CD4-positive, alpha-beta T cell treated with Interferon gamma for 1 hour (primary cell): ENCODE results near the gene RNF145.
"Not testable (repeated sequence)": the region's sequence is repeated elsewhere in the genome, so short reads cannot be mapped to it uniquely, and the experiment has no call there.

Source experiments
- DNase-seq: peaks from one replicate; pipeline ENCODE4 v3.0.0-alpha.2; 2020

Gene RNF145

DNA sequence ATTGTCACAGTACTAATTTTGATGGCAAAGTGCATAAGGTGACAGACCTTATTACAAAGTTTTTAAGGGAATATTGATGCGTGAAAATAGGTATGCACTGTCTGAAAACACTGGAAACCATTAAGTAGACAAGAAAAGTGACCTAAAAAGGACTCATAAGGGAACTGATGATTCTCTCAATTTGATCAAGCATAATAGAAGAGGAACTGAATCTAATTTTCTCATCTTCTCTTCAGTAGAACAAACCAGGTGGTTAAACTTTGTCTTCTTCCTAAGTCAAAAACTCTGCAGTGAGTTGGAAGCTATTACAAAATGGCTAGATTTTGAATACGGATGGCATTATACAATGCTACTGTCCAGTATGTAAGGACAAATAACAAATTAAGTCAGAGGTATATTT is 53.4 kb downstream of the RNF145 start:
- no peak for DNase-seq

DNA sequence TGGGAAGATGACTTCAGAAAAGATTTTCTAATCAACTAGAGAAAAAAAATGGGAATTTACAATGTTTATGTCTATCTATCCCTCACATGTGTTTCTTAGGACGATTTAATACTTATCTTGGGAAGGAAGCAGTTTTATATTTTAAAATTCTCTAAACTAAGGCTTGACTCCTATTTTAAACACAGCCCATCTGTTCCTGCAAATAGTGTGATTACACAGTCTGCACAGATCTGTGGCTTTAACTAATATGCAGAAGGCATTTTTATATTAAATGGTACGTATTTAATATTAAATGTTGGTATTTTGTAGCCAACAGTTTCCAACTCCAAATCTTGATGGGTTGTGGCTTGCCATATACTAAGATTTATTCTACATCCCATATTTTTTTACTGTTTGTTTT is 56.5 kb downstream of the RNF145 start:
- no peak for DNase-seq

- no peak for DNase-seq
Measured at GRCh38 chr5:159149085-159149484, 60.3 kb downstream of the RNF145 start.

GRCh38 chr5:159147976-159148375 is 61.4 kb downstream of the RNF145 start:
- DNase-seq, result no peak

DNA sequence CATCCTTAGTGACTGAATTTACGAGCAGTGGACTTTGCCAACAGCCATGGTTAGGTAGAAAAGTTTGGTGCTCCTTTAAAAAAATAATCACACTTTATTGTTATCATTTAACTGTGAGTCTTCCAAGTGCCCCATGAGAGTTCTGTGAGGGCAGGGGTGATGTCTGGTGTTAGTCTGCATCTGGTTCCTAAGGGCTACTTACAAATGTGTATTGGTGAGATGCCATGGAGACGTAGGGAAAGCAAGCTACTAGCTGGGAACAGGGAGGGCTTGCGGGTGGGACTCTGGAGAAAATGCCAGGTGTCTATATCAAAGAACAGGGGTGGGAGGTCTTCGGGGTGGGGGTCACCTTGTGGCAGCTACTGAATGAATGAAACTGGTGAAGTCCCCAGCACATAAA is 62.5 kb downstream of the RNF145 start:
- no peak for DNase-seq

- DNase-seq, result not testable (repeated sequence)
Measured at GRCh38 chr5:159145160-159145559, 64.2 kb downstream of the RNF145 start.

GRCh38 chr5:159139802-159140201 is 69.6 kb downstream of the RNF145 start:
- no peak for DNase-seq

DNA sequence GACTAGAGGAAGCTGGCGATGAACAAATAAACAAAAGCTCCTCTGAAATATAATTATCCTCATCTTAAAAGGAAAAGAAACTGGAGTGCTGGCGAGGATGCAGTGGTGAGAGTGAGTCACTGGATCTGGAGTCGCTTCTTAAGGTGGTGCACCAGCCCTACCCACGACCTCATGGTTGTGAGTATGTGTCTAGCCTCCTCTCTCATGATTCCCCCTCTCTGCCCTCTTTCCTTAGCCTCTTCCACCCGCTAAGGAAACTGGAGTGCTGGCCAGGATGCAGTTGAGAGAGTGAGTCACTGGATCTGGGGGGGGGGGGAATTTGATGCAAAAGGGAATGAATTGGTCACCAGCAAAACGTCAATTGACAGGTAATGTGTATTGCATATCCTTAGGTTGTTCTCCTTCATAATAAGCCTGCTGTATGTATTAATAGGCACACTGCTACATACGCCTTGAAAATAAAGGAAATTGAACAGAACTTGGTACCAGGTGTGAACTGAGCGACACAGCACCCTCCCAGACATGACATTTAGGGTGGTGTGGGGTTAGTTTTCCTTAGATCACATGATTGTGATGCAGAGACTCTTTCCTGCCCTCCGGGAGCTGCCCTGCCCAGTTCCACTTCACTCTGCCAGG is 73.3 kb downstream of the RNF145 start:
- no peak for DNase-seq

DNA sequence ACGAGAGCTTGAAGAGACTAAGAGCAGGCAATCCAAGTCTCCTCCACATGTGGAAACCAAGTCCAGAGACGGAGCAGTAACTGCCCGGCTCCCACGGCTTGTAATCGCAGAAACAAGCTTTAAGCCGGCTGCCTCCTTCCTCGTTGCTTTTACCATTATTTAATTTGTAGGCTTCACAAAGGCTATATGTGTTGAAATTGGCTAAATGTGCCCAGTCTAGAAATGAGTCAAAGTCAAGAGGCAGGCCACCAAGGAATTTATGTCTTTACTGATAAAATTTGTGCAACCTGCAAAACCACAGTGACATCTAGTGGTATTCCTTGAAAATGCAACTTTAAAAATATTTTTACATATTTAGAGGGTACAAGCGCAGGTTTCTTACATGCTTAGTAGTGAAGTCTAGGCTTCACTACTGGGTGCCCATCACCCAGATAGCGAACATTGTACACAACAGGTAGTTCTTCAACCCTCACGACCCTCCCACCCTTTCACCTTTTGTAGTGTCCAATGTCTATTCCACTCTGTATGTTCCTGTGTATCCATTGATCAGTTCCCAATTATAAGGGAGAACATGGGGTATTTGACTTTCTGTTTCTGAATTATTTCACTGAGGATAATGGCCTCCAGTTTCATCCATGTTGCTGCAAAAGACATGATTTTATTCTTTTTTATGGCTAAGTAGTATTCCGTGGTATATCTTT is 76.2 kb downstream of the RNF145 start:
- DNase-seq, result no peak

DNA sequence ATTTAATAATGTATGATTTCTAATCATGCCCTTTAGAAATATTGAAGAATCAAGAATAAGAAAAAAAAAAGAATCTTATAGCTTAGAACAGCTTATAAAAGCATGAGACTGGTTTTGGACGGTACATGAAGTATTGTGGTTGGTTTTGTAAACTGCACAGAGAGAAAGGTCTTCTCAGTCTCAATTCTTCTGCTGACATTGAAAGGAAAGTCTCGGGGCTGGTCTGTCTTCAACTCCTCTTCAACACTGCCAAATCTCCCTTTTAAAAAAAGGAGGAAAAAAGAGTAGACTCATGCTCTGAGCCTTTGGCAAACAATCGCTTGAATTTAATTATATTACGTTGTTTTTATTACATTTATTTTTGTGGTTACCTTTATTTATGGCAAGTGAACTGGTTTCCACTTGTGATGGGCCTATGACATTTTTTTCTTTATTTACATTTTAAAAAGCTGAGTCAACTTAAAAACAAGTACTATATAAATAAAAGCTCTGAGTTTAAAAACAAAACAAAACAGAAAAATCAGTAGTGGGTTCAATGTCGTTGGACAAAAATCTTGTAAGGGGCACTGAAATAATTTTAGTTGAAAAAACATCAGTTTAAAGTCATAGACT is 76.8 kb downstream of the RNF145 start:
- DNase-seq, result no peak

- no peak for DNase-seq
Measured at GRCh38 chr5:159131951-159132350, 77.4 kb downstream of the RNF145 start.

DNA sequence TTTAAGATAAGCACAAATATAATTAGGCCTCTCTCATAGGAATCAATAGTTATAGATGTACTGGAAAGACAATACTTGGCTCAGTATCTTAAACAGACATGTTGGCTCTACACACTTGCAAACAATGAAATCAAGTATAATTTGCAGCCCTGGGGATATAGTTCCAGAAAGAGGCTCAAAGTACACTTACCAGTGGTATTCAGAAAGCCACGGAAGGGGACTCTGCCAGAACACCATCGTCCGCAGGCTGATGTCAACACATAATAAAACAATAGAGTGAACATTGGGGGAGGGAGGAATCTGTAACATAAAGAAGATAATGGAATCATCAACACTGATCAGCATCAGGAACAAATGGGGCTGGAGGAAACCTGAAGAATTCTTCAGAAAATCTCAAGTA is 78.5 kb downstream of the RNF145 start:
- DNase-seq, result no peak

- DNase-seq, result no peak
Measured at GRCh38 chr5:159128070-159128541, 81.2 kb downstream of the RNF145 start.

GRCh38 chr5:159123700-159124099 is 85.7 kb downstream of the RNF145 start:
- DNase-seq, result no peak

DNA sequence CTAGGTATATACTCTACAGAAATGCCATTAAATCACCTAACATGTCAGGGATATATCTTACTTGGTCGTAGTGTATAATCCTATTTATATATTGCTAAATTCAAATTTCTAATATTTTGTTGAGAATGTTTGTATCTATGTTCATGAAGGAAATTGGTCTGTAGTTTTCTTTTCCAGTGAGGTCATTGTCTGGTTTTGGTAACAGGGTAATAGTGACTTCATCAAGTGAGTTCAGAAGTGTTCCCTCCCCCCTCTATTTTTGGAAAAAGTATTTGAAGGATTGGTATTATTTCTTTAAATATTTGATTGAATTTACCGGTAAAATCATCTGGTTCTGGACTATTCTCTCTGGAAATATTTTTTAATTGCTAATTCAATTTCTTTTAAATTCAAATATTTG is 86.2 kb downstream of the RNF145 start:
- no peak for DNase-seq

- DNase-seq, result no peak
Measured at GRCh38 chr5:159121061-159121460, 88.3 kb downstream of the RNF145 start.

- DNase-seq, result no peak
Measured at GRCh38 chr5:159120446-159120845, 88.9 kb downstream of the RNF145 start.

DNA sequence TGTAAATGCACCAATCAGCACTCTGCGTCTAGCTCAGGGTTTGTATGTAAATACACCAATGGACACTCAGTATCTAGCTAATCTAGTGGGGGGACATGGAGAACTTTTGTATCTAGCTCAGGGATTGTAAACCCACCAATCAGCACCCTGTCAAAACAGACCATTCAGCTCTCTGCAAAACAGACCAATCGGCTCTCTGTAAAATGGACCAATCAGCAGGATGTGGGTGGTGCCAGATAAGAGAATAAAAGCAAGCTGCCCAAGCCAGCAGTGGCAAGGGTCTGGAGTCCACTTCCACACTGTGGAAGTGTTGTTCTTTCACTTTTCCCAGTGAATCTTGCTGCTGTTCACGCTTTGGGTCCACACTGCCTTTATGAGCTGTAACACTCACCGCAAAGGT is 89.5 kb downstream of the RNF145 start:
- not testable (repeated sequence) for DNase-seq

DNA sequence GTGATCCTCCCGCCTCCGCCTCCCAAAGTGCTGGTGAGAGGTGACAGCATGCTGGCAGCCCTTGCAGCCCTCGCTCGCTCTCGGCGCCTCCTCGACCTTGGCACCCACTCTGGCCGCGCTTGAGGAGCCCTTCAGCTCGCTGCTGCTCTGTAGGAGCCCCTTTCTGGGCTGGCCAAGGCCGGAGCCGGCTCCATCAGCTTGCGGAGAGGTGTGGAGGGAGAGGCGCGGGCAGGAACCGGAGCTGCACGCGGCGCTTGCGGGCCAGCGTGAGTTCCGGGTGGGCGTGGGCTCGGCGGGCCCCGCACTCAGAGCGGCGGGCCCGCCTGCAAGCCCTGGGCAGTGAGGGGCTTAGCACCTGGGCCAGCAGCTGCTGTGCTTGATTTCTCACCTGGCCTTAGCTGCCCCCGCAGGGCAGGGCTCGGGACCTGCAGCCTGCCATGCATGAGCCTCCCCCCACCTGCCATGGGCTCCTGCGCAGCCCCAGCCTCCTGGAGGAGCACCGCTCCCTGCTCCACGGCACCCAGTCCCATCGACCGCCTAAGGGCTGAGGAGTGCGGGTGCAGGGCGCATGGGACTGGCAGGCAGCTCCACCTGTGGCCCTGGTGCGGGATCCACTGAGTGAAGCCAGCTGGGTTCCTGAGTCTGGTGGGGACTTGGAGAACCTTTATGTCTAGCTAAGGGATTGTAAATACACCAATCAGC is 90.2 kb downstream of the RNF145 start:
- not testable (repeated sequence) for DNase-seq

DNA sequence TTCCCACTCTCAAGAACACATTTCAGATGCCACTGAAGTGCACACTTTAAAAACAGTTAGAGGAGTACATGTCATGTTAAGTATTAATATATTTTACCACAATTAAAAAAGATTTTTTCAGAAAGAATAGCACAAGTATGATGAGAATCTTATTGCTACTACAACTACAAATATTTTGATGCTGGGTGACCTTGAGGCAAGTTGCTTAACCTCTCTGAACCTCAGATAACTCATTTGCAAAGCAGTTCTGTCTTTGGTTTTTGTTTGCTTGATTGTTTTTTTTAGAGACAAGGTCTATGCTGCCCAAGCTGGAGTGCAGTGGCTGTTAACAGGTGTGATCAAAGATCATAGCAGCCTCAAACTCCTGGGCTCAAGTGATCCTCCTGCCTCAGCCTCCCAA is 95.9 kb downstream of the RNF145 start:
- no peak for DNase-seq

GRCh38 chr5:159112436-159112835 is 96.9 kb downstream of the RNF145 start:
- DNase-seq, result no peak
